Measurements from ENCODE around the gene TBL1XR1.

The TBL1XR1 gene

DNA sequence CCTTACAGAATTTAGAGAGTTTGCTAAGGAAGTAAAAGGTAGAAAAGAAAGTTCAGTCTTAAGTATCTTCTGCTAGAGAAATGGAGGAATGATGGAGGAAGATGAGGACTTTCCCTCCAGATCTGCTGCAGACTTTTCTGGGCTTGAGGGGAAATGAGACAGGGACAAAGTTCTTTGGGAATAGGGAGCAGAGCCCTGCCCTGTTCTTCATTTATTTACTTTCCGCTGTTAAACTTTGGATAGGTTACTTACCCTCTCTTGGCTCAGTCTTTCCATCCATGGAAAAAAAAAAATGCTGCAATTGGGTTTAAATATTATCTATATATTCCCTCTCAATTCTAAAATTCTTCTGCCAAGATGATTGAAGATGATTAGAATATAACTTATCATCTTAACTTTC is 202.9 kb downstream of the TBL1XR1 start:
- H3K9me3 ChIP-seq = peaks cover 0 to 6% (median 0%) of the 10 kb centered on the region in 3 donors
- TF ChIP-seq, protein P1, sequence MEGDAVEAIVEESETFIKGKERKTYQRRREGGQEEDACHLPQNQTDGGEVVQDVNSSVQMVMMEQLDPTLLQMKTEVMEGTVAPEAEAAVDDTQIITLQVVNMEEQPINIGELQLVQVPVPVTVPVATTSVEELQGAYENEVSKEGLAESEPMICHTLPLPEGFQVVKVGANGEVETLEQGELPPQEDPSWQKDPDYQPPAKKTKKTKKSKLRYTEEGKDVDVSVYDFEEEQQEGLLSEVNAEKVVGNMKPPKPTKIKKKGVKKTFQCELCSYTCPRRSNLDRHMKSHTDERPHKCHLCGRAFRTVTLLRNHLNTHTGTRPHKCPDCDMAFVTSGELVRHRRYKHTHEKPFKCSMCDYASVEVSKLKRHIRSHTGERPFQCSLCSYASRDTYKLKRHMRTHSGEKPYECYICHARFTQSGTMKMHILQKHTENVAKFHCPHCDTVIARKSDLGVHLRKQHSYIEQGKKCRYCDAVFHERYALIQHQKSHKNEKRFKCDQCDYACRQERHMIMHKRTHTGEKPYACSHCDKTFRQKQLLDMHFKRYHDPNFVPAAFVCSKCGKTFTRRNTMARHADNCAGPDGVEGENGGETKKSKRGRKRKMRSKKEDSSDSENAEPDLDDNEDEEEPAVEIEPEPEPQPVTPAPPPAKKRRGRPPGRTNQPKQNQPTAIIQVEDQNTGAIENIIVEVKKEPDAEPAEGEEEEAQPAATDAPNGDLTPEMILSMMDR (IDR thresholded peaks at IDR 0.05) = no peak
- no peak overlapping the region for H3K4me3 ChIP-seq
- H3K27ac ChIP-seq = no peak overlapping the region
- no peak for DNase-seq
- intact Hi-C loops (cut with DNase I; ENCODE audit: low total_unique reads) = no loop called here
- H3K27me3 ChIP-seq = no peaks in the 10 kb centered on the region
- no peaks in the 10 kb centered on the region for H3K36me3 ChIP-seq
- H3K4me1 ChIP-seq = no peaks in the 10 kb centered on the region

DNA sequence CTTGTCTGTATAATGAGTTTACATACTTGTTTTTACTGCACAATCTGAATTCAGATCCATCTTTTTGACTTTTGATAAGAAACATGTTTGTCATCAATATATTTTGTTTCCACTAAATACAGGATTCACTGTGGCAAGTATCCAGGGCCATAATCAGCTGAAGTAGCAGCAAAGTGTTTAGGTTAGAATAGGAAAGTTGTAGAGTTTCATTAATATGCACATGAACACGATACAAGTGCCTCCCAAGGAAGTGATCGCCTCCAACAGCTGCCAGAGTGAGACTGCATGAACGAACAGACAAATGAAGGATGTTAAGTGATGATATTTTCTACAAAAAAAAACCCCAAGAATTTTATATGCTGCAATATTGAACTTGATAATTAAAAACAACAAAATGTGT is 204.3 kb downstream of the TBL1XR1 start:
- TF ChIP-seq, protein P1 (IDR thresholded peaks at IDR 0.05) = no peak
- Histone ChIP-seq H3K9me3 (peaks cover 0 to 6% (median 0%) of the 10 kb centered on the region in 3 donors), H3K4me3 (no peak overlapping the region), H3K36me3 (no peaks in the 10 kb centered on the region), H3K4me1 (no peaks in the 10 kb centered on the region), H3K27me3 (no peaks in the 10 kb centered on the region), H3K27ac (no peak overlapping the region)
- intact Hi-C loops (cut with DNase I; ENCODE audit: low total_unique reads) = no loop called here
- no peak for DNase-seq

DNA sequence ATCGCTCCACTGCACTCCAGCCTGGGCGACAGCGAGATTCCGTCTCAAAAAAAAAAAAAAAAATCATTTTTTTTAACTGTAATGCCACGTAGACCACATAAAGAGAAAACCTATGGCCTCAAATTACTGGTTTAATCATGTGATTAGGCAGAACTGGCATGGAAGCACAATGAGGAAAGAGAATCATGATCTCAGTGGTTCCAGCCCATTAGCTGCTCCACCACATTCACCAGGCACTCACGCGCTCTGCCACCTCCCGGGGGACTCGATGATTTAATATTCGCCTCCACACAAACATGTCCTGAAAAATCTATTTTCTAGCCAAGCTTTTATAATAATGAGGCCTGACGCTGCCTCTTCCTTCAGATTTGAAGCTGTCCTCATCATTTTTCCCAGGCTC is 204.7 kb downstream of the TBL1XR1 start:
- TF ChIP-seq, protein P1 (IDR thresholded peaks at IDR 0.05) = no peak
- H3K27ac ChIP-seq = no peak overlapping the region
- DNase-seq = no peak
- no peaks in the 10 kb centered on the region for H3K27me3 ChIP-seq
- H3K4me1 ChIP-seq = no peaks in the 10 kb centered on the region
- H3K36me3 ChIP-seq = no peaks in the 10 kb centered on the region
- no peak overlapping the region for H3K4me3 ChIP-seq
- peaks cover 0 to 6% (median 0%) of the 10 kb centered on the region in 3 donors for H3K9me3 ChIP-seq
- intact Hi-C loops (cut with DNase I; ENCODE audit: low total_unique reads) = no loop called here

DNA sequence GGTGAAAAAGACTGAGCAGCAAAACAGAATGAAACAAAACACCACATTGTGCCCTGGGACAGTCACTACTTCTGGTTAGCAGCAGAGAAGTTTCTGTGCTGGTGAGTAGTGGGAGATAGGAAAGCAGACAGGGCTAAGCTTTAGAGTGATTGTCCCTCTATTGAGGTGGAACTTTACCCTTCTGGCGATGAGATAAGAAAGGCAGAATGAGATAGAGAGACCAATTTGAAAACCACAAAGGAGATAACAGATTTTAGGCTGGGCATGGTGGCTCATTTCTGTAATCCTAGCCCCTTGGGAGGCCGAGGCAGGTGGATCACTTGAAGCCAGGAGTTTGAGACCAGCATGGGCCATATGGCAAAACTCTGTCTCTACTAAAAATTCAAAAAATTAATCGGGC is 208.5 kb downstream of the TBL1XR1 start:
- Histone ChIP-seq H3K4me3 (no peak overlapping the region), H3K9me3 (peaks cover 0 to 6% (median 0%) of the 10 kb centered on the region in 3 donors), H3K36me3 (no peaks in the 10 kb centered on the region), H3K27ac (no peak overlapping the region), H3K4me1 (no peaks in the 10 kb centered on the region), H3K27me3 (no peaks in the 10 kb centered on the region)
- DNase-seq = no peak
- TF ChIP-seq, protein P1 (IDR thresholded peaks at IDR 0.05) = no peak
- intact Hi-C loops (cut with DNase I; ENCODE audit: low total_unique reads) = no loop called here

DNA sequence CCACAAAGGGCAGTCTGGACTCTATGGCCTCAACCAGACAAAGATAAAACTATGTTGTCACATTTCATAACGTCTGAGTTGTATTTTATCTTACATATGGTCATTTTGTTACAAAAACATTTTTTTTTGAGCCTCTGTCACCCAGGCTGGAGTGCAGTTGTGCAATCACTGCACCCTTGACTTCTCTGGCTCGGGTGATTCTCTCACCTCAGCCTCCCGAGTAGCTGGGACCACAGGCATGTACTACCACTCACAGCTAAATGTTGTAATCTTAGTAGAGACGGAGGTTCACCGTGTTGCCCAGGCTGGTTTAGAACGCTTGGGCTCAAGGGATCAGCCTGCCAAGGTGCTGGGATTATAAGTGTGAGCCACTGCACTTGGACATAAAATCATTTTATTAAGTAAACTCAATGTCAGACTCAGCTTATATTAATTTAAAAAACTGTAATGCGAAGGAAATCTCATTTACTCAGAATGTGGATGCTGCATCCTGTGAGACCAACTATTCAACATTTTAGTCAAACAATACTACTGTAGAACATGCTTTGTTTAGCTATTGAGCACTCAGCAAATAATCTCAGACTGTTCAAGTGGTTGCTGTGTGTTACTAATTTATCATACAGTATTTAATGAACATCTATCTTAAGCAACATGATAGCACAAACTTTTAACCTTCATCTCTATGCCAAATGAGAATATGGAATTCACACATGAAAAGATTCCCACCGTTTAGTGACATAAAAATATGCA is 209.2 kb downstream of the TBL1XR1 start:
- intact Hi-C loops (cut with DNase I; ENCODE audit: low total_unique reads) = no loop called here
- Histone ChIP-seq H3K4me3 (no peak overlapping the region), H3K27me3 (no peaks in the 10 kb centered on the region), H3K36me3 (no peaks in the 10 kb centered on the region), H3K27ac (no peak overlapping the region), H3K9me3 (peaks cover 0 to 6% (median 0%) of the 10 kb centered on the region in 3 donors), H3K4me1 (no peaks in the 10 kb centered on the region)
- DNase-seq = no peak
- TF ChIP-seq, protein P1 (IDR thresholded peaks at IDR 0.05) = no peak

All from tibial artery (tissue), 4 donors.